GM19099 (cell line): ENCODE results near the gene ADD3.

Experiments
- POLR2A ChIP-seq: IDR thresholded peaks from 3 replicates; pipeline ENCODE4 v1.6.1; 2011; ENCODE audit warnings: low read depth; ENCODE audit not compliant: insufficient read length; ENCODE audit errors: extremely low read depth

Gene ADD3

DNA sequence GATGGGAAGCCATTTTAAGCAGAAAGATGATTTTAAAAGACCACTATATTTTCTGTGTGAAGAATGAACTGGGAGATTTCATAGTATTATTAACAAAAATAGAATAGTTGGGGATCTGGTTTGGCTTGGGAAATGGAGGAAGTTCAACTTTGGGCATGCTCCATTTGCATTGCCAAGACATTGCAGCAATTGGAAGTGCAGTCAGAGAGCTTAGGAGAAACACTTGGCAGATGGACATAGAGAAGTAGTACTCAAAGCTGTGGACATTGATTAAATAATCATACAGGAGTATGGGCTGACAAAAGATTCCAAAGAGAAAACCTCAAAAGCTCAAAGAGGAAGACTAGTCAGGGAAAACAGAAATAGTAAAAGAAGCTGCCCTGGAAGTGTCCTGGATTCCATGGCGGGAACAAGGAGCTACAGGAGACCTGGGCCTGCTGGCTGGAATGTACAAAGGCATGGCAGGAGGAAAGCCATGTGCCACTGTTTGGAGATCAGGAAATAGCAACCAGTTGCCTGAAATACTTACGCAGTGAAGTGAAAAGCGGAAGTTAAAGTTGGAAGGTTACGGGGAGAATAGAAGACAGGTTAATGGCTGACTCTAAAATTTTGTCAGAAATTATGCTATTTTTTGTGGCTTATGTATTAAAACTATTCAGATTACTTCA lies 106.0 kb downstream of the ADD3 start:
- no peak for TF ChIP-seq POLR2A

DNA sequence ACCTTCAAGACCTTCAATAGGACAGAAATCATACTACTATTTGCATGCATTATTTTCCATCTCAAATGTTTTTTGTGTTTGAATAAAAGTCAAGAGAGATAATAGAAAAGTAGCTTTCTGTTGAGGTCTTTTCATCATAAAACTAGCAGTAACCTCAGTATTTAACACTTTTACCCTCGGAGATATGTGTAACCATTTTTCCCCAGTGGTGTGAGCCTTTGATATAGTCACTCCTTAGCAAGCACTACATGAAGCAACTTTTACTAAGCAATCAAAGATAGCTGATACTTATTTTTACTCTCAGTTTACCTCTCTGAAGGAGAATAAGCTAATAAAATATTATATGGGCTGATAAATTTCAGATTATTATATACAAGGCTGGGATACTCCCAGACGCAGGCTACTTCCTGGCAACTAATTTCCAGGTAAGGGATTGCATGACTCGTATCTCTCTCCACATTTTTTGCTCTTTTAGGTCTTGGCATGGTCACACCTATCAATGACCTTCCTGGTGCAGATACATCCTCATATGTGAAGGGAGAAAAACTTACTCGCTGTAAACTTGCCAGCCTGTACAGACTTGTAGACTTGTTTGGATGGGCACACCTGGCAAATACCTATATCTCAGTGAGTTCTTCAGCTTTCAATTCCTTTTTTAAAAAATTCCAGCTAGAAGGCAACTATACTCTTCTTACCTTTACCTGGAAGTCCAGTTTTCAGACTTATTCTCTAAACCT lies 108.2 kb downstream of the ADD3 start:
- TF ChIP-seq POLR2A: no peak

GRCh38 chr10:110118891-110119621 lies 111.3 kb downstream of the ADD3 start:
- no peak for TF ChIP-seq POLR2A

DNA sequence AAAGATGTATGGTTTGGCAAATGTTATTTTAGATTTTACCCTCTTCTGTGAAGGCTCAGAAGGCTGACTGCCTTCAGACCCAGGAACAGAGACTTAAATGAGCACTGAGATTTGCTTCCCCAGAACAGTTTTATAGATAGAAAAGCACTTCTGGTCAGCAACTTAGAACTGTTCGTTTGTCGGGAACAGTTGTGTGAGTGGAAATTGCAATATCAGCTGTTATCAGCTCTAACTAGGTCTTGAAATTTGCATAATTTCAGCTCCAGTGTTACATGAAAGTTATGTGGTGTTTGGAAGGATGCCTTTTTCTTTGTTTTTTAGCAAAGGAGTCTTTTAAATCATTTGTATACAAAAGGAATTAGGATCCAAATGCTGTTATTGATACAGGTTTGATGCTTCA lies 115.8 kb downstream of the ADD3 start:
- no peak for TF ChIP-seq POLR2A

GRCh38 chr10:110129490-110129889 lies 121.7 kb downstream of the ADD3 start:
- no peak for TF ChIP-seq POLR2A

GRCh38 chr10:110134917-110135316 lies 127.1 kb downstream of the ADD3 start:
- no peak for TF ChIP-seq POLR2A

DNA sequence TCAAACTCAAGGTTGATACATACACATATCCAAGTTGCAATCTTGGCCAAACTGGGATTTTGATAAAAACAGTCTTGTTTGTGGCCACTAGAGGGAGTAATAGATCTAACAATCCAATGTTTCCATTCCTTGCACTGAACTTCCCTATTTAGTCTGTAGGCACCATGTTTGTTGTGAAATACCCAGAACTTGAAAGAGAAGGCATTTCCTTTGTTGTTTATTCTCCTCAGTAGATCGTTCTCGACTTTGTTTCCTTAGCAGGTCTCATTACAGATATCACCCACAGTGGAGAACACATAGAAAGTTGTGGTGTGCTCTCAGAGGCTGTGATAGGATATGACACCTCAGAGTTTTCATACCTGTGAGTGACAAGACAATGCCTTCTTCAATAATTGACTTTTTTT lies 129.4 kb downstream of the ADD3 start:
- TF ChIP-seq POLR2A: no peak

DNA sequence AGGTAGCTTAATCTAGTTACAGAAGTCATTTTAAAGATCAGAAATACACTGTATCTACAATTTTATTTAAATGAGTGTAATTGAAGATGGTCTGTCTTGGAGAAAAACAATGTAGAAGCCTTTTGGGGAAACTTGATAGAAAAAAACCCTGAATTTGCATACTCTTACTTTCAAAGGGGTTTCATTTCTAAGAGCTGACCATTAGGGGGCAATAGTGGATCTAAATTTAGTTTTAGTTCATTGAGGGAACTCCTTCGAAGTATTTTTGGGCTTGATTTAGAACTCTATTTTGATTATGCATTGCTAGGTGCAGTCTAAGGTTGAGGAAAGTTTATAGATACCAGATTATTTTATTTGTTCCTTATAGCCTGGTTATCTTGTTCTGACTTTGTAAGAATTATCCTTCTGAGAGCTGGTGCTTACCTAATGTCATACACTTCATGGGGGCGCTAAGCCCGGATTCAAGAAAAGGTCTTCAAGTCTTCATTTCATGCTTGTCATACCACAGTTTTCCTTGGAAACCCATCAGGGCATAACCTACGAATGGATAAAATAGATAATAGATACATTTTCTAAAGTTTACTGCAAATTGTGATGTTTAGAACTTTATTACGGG lies 130.5 kb downstream of the ADD3 start:
- no peak for TF ChIP-seq POLR2A

DNA sequence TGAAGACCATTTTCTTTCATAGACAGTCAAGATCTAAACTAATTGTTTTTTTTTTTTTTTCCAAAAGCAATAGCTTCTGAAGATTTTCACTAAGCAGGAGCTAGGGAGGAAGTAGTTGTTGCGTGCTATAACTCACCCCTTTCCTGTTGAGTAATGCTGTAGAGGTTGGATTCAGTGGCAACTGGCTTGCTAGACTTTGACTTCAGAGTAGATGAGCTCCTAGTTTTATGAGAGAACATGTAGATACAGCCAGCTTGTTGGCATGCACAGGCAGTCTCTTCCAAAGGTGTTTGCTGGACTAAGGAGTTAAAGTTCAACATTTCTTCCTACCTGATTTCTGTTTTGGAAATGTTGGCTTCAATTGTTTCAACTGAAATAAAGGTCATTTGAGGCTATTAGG lies 133.4 kb downstream of the ADD3 start:
- no peak for TF ChIP-seq POLR2A

DNA sequence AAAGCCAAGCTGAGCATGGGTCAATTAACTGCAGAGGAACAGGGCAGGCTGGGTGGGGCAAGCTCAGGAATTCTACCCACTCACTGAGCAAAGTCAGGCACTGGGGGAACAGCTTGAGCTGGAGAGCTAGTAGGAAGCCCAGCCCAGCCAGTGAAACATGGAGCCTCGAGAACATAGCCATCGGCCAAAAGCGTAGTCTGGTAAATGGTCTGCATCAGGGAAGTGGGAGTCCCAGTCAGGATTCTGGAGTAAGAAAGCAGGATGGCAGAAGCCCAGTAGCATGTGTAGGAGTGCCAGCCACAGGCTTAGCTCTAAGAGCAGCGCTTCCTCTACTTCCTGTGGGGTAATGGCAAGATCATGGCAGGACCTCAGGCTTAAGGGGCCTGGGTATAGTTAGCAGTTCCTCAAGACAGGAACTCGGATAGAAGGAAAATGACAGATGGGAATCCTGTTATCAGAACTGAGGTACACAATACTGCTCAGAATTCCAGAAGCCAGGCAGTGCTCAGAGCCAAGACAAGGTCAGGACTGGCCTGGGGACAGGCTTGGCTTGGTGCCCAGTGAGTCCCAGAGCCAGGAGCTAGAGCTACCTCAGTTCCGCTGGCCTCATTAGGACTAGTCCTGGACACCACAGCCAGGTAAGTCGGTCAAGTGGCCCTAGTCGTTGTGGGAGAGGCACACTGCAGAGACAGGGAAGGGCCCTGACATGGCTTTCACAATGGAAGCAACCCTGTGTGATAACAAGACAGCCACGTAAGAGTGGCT lies 134.3 kb downstream of the ADD3 start:
- no peak for TF ChIP-seq POLR2A

DNA sequence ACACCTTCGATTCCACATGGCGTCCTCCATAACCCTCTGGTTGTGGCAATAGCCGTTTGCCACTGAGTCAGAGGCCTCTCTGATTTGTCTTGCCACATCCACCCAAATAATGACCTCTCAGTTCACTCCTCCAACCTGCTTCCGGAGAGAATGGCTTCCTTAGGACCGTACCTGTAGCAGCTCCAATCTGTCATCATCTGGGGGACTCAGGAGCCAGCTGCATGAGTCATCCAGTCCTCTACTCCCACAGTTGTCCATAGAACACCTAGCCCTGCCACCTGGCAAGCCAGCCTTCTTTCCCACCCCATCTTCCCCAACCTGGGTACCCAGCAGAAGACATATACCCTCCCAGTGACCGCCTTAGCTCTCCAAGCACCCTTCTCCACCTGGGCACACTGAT lies 135.2 kb downstream of the ADD3 start:
- no peak for TF ChIP-seq POLR2A

GRCh38 chr10:110144507-110144906 lies 136.7 kb downstream of the ADD3 start:
- no peak for TF ChIP-seq POLR2A

GRCh38 chr10:110147961-110148360 lies 140.2 kb downstream of the ADD3 start:
- TF ChIP-seq POLR2A: no peak

- no peak for TF ChIP-seq POLR2A
Observed at GRCh38 chr10:110149259-110149658, 141.5 kb downstream of the ADD3 start.

GRCh38 chr10:110150046-110150445 lies 142.3 kb downstream of the ADD3 start:
- no peak for TF ChIP-seq POLR2A

- no peak for TF ChIP-seq POLR2A
Observed at GRCh38 chr10:110150981-110151380, 143.2 kb downstream of the ADD3 start.

DNA sequence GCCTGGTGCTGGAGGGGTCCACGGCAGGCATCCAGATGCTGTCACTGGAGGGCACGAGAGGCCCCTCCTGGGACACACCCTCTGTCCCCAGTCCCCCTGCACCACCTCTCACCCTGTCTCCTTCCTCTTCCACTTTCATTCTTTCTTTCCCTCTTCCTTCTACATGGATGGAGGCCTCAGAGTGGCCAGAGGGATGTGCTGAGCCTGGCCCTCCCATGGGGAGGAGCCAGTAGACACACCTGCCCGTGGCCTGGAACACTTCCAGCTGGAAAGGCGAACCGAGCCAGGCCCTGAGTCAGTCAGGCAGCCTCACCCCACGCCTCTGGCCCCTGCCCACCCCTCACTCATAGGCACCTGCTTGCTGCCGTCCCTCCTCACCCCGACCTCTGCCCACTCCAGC lies 143.7 kb downstream of the ADD3 start:
- TF ChIP-seq POLR2A: no peak
